Karpas-422 (cell line): ENCODE results near the gene MAMDC4. TPM values are rescaled to one million over a fixed set of nuclear protein-coding genes. Genes with fewer than 3 reads are reported as not detected.

ENCODE experiments used
- DNase-seq: peaks from one replicate; pipeline ENCODE4 v3.0.0-alpha.2; 2015
- H2AFZ ChIP-seq: fragments of 200-600 bp; sonication (generic); 2 replicates; pipeline ENCODE4 v1.6.1; 2014; ENCODE audit warnings: antibody characterized with exemption, low read length, mixed read lengths
- H3K27ac ChIP-seq: fragments of 200-600 bp; sonication (generic); 2 replicates; pipeline ENCODE4 v1.5.1; 2014; ENCODE audit warnings: mild to moderate bottlenecking, low read length, moderate library complexity
- H3K27me3 ChIP-seq: fragments of 200-600 bp; sonication (generic); 2 replicates; pipeline ENCODE4 v1.6.1; 2014; ENCODE audit warnings: low read length, mixed read lengths
- H3K36me3 ChIP-seq: fragments of 200-600 bp; sonication (generic); 2 replicates; pipeline ENCODE4 v1.6.1; 2014; ENCODE audit warnings: low read length, mixed read lengths; ENCODE audit not compliant: insufficient read depth
- H3K4me1 ChIP-seq: fragments of 200-600 bp; sonication (generic); 2 replicates; pipeline ENCODE4 v1.6.1; 2014; ENCODE audit warnings: mild to moderate bottlenecking, low read length, mixed read lengths
- H3K4me2 ChIP-seq: fragments of 200-600 bp; sonication (generic); 2 replicates; pipeline ENCODE4 v1.6.1; 2014; ENCODE audit warnings: low read length, low read depth, mild to moderate bottlenecking; ENCODE audit not compliant: poor library complexity, severe bottlenecking
- H3K4me3 ChIP-seq: fragments of 200-600 bp; sonication (generic); 2 replicates; pipeline ENCODE4 v1.5.1; 2014; ENCODE audit warnings: mild to moderate bottlenecking, antibody characterized with exemption, low read length, mixed read lengths
- H3K79me2 ChIP-seq: fragments of 200-600 bp; sonication (generic); 2 replicates; pipeline ENCODE4 v1.6.1; 2014; ENCODE audit warnings: mild to moderate bottlenecking, low read length, mixed read lengths
- H3K9ac ChIP-seq: fragments of 200-600 bp; sonication (generic); 2 replicates; pipeline ENCODE4 v1.6.0; 2014; ENCODE audit warnings: low read length
- H3K9me2 ChIP-seq: fragments of 200-600 bp; sonication (generic), shearing (Covaris generic); replicated peaks from 2 replicates; pipeline ENCODE4 v1.6.0; 2014; ENCODE audit warnings: mild to moderate bottlenecking, low read length, moderate library complexity; ENCODE audit not compliant: insufficient read depth
- H3K9me3 ChIP-seq: fragments of 300-700, 200-600 bp; sonication (generic); 2 replicates; pipeline ENCODE4 v1.6.1; 2014; ENCODE audit warnings: low read length, mixed read lengths
- H4K20me1 ChIP-seq: fragments of 200-600 bp; sonication (generic); 2 replicates; pipeline ENCODE4 v1.6.1; 2014; ENCODE audit warnings: mild to moderate bottlenecking, antibody characterized with exemption, low read length, low read depth; ENCODE audit not compliant: insufficient read depth
- total RNA-seq: library from RNA; depleted of rRNA; stranded (reverse); fragments of >200 nt; shearing (Covaris generic); gene quantifications from 2 replicates; pipeline ENCODE4 v1.2.3, GENCODE V29; 2014; ENCODE audit warnings: low replicate concordance

MAMDC4 gene
- total RNA-seq, 1 experiment from 2014 or later = 7.9 TPM

- no peaks in the 10 kb centered on the region for H3K9me3 ChIP-seq
- H3K4me2 ChIP-seq = peak within 1 kb of the TSS; percentile 99
- peak within 1 kb of the TSS; percentile 69 for H3K27ac ChIP-seq
- H3K79me2 ChIP-seq = peaks cover 58% of the 10 kb centered on the region
- H2AFZ ChIP-seq = peak within 1 kb of the TSS; percentile 62; the same call in 1 of the 2 replicates
- H3K4me1 ChIP-seq = peaks cover 38% of the 10 kb centered on the region
- peak within 1 kb of the TSS; percentile 100 for H3K9ac ChIP-seq
- peaks cover 16% of the 10 kb centered on the region; the same call in 1 of the 2 replicates for H3K36me3 ChIP-seq
- H3K27me3 ChIP-seq = no peaks in the 10 kb centered on the region
- H3K9me2 ChIP-seq = no peaks in the 10 kb centered on the region
- peak within 1 kb of the TSS; percentile 99 for H3K4me3 ChIP-seq
- peak; percentile 93 for DNase-seq
- no peaks in the 10 kb centered on the region for H4K20me1 ChIP-seq
These were observed 44.7 kb upstream of the MAMDC4 start, which contains the start of gene RABL6 for GRCh38 chr9:136807281-136808074. Gene RABL6, plus strand, starts transcription at chr9:136807948. Its CDS starts 249 bp downstream, at chr9:136808197.

GRCh38 chr9:136808075-136808805 is 43.9 kb upstream of the MAMDC4 start:
- peak overlapping the region; percentile 100 for H3K9ac ChIP-seq
- peak overlapping the region; percentile 98 for H3K4me3 ChIP-seq
- H3K27me3 ChIP-seq = no peaks in the 10 kb centered on the region
- no peaks in the 10 kb centered on the region for H3K9me3 ChIP-seq
- DNase-seq = peak; percentile 74
- H3K27ac ChIP-seq = peak overlapping the region; percentile 69
- peaks cover 16% of the 10 kb centered on the region; the same call in 1 of the 2 replicates for H3K36me3 ChIP-seq
- H3K4me1 ChIP-seq = peaks cover 38% of the 10 kb centered on the region
- H3K79me2 ChIP-seq = peaks cover 66% of the 10 kb centered on the region
- H2AFZ ChIP-seq = no peak overlapping the region; the same call in 1 of the 2 replicates
- no peaks in the 10 kb centered on the region for H4K20me1 ChIP-seq
- peak overlapping the region; percentile 96 for H3K4me2 ChIP-seq
- no peaks in the 10 kb centered on the region for H3K9me2 ChIP-seq

GRCh38 chr9:136808806-136809158 is 43.4 kb upstream of the MAMDC4 start:
- Histone ChIP-seq H2AFZ (no peak overlapping the region), H3K4me3 (peak overlapping the region; percentile 98), H3K9me3 (no peaks in the 10 kb centered on the region), H3K79me2 (peaks cover 71% of the 10 kb centered on the region), H3K27ac (no peak overlapping the region; the same call in 1 of the 2 replicates), H3K36me3 (peaks cover 16% of the 10 kb centered on the region; the same call in 1 of the 2 replicates), H3K27me3 (no peaks in the 10 kb centered on the region), H3K4me1 (peaks cover 38% of the 10 kb centered on the region), H3K9ac (peak overlapping the region; percentile 100), H4K20me1 (no peaks in the 10 kb centered on the region), H3K4me2 (peak overlapping the region; percentile 96), H3K9me2 (no peaks in the 10 kb centered on the region)
- DNase-seq = no peak

GRCh38 chr9:136814725-136815421 is 37.3 kb upstream of the MAMDC4 start:
- H3K79me2 ChIP-seq = peaks cover 77% of the 10 kb centered on the region
- DNase-seq = peak; percentile 51
- H3K27ac ChIP-seq = peak overlapping the region; percentile 29; the same call in 1 of the 2 replicates
- no peaks in the 10 kb centered on the region for H3K9me2 ChIP-seq
- H3K4me3 ChIP-seq = no peak overlapping the region
- H3K9ac ChIP-seq = 0 out of 2 replicates have a peak overlapping the region, but pooled peaks have one; percentile 11
- H3K36me3 ChIP-seq = peaks cover 18% of the 10 kb centered on the region; the same call in 1 of the 2 replicates
- no peaks in the 10 kb centered on the region for H3K27me3 ChIP-seq
- H3K4me1 ChIP-seq = peaks cover 21% of the 10 kb centered on the region
- no peak overlapping the region for H3K4me2 ChIP-seq
- H2AFZ ChIP-seq = no peak overlapping the region
- H3K9me3 ChIP-seq = no peaks in the 10 kb centered on the region
- peaks cover 3% of the 10 kb centered on the region; the same call in 1 of the 2 replicates for H4K20me1 ChIP-seq

- no peaks in the 10 kb centered on the region for H3K9me2 ChIP-seq
- H3K36me3 ChIP-seq = peaks cover 13% of the 10 kb centered on the region; the same call in 1 of the 2 replicates
- DNase-seq = no peak
- H3K9ac ChIP-seq = 0 out of 2 replicates have a peak overlapping the region, but pooled peaks have one; percentile 11
- H4K20me1 ChIP-seq = peaks cover 4% of the 10 kb centered on the region; the same call in 1 of the 2 replicates
- H3K27me3 ChIP-seq = no peaks in the 10 kb centered on the region
- peak overlapping the region; percentile 29; the same call in 1 of the 2 replicates for H3K27ac ChIP-seq
- H2AFZ ChIP-seq = no peak overlapping the region
- no peaks in the 10 kb centered on the region for H3K9me3 ChIP-seq
- peaks cover 72% of the 10 kb centered on the region for H3K79me2 ChIP-seq
- H3K4me2 ChIP-seq = no peak overlapping the region
- peaks cover 16% of the 10 kb centered on the region for H3K4me1 ChIP-seq
- no peak overlapping the region for H3K4me3 ChIP-seq
These were observed 36.7 kb upstream of the MAMDC4 start for GRCh38 chr9:136815422-136815782.

GRCh38 chr9:136820971-136821825 is 30.9 kb upstream of the MAMDC4 start:
- H4K20me1 ChIP-seq = peaks cover 10% of the 10 kb centered on the region; the same call in 1 of the 2 replicates
- H3K9ac ChIP-seq = no peak overlapping the region
- H3K4me1 ChIP-seq = no peaks in the 10 kb centered on the region
- H3K4me3 ChIP-seq = no peak overlapping the region
- DNase-seq = no peak
- H3K79me2 ChIP-seq = peaks cover 28% of the 10 kb centered on the region
- H3K36me3 ChIP-seq = no peaks in the 10 kb centered on the region
- H3K4me2 ChIP-seq = no peak overlapping the region
- H3K27me3 ChIP-seq = no peaks in the 10 kb centered on the region
- no peaks in the 10 kb centered on the region for H3K9me2 ChIP-seq
- H2AFZ ChIP-seq = no peak overlapping the region
- H3K9me3 ChIP-seq = no peaks in the 10 kb centered on the region
- no peak overlapping the region for H3K27ac ChIP-seq

GRCh38 chr9:136821826-136822544 is 30.2 kb upstream of the MAMDC4 start:
- H3K4me1 ChIP-seq = no peaks in the 10 kb centered on the region
- no peak overlapping the region for H3K4me2 ChIP-seq
- H4K20me1 ChIP-seq = peaks cover 10% of the 10 kb centered on the region; the same call in 1 of the 2 replicates
- H3K27me3 ChIP-seq = no peaks in the 10 kb centered on the region
- no peaks in the 10 kb centered on the region for H3K9me2 ChIP-seq
- H3K79me2 ChIP-seq = peaks cover 22% of the 10 kb centered on the region
- no peaks in the 10 kb centered on the region for H3K9me3 ChIP-seq
- H2AFZ ChIP-seq = no peak overlapping the region
- no peaks in the 10 kb centered on the region for H3K36me3 ChIP-seq
- H3K27ac ChIP-seq = no peak overlapping the region
- DNase-seq = no peak
- no peak overlapping the region for H3K4me3 ChIP-seq
- H3K9ac ChIP-seq = no peak overlapping the region
